DND-41 (cell line): Measurements from ENCODE around the gene LY6G6F.

Experiments
- EZH2 ChIP-seq: IDR thresholded peaks from 3 replicates; pipeline ENCODE4 v1.6.1; 2012; ENCODE audit warnings: borderline replicate concordance, low read depth, mild to moderate bottlenecking, moderate library complexity, low read length, inconsistent platforms; ENCODE audit not compliant: severe bottlenecking
- TF ChIP-seq, protein P1 (sequence below): IDR thresholded peaks from 2 replicates; pipeline ENCODE4 v1.5.1; 2012; ENCODE audit warnings: borderline replicate concordance, low read length, moderate library complexity, mild to moderate bottlenecking; ENCODE audit not compliant: poor library complexity, severe bottlenecking; ENCODE audit errors: extremely low read depth

DNA sequence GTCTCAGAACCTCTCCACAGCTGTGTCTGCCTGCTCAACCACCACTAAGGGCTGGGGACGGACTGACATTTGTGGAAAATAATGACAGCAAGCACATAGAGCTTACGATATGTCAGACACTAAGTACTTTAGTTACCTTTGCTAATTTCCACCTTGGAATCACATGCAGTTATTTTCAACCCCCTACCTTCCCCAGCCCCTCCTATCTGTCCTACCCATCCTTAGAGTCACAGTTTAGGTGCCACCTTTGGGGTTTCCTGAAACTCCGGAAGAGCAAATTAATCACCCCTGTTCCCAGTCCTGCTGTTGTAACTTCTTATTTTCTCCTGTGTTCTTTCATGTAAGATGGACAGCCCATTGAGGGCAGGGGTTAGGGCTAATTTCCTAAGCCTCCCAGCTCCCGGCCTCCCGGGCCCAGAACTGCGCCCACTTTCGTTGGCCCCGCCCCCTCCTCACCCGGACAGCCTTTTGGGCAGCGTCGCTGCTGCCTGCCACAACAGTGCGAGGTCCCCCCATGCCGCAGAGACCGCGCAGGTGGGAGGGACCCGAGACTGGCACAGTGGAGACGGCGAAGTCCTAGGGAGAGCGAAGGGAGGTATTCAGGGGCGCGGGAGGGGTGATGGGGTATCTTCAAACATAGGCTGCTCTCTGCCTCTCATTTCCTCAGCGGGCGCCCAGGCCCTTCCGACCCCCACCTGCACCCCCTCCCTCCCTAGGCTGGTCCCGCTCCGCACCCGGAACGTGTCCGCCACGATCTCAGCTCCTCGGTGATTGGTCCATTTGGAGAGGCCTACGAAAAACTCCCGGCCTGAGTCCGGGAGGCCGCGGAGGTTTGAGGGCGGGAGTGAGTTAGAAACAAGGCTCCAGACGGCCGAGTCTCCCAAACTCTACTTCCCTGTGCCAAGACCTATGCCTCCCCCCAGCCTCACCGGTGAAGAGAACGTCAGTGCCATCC lies 21.3 kb downstream of the LY6G6F start:
- TF ChIP-seq, protein P1, sequence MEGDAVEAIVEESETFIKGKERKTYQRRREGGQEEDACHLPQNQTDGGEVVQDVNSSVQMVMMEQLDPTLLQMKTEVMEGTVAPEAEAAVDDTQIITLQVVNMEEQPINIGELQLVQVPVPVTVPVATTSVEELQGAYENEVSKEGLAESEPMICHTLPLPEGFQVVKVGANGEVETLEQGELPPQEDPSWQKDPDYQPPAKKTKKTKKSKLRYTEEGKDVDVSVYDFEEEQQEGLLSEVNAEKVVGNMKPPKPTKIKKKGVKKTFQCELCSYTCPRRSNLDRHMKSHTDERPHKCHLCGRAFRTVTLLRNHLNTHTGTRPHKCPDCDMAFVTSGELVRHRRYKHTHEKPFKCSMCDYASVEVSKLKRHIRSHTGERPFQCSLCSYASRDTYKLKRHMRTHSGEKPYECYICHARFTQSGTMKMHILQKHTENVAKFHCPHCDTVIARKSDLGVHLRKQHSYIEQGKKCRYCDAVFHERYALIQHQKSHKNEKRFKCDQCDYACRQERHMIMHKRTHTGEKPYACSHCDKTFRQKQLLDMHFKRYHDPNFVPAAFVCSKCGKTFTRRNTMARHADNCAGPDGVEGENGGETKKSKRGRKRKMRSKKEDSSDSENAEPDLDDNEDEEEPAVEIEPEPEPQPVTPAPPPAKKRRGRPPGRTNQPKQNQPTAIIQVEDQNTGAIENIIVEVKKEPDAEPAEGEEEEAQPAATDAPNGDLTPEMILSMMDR, result no peak
- TF ChIP-seq EZH2, result no peak
